GM18507 (cell line): ENCODE measurements around the gene SGSM2.

Experiments used
- DNase-seq: peaks from one replicate; pipeline ENCODE4 v3.0.0; 2011; ENCODE audit warnings: low read depth; ENCODE audit not compliant: insufficient read length; ENCODE audit errors: extremely low spot score
- FAIRE-seq: peaks from 2 replicates; lab custom pipeline; 2011; peaks lifted over from hg19 to GRCh38; lab: Jason Lieb, UNC

Gene SGSM2

GRCh38 chr17:2336215-2336851 is 968 bp upstream of the SGSM2 start, which contains the start of gene TSR1:
TSR1 (minus strand) TSS chr17:2336457; CDS start chr17:2336427, 30 bp downstream.
- peak; percentile 95 for FAIRE-seq

GRCh38 chr17:2337544-2338314 is 428 bp downstream of the SGSM2 start:
- DNase-seq: peak; percentile 36
- FAIRE-seq: peak; percentile 36

More at GRCh38 chr17:2336215-2336851, 968 bp upstream of the SGSM2 start, which contains the start of gene TSR1:
- peak; percentile 97 for DNase-seq

GRCh38 chr17:2338315-2338657 is 985 bp downstream of the SGSM2 start:
- no peak for DNase-seq
- FAIRE-seq: no peak

- DNase-seq (no peak), FAIRE-seq (no peak)
Measured at GRCh38 chr17:2343421-2343820, 6.1 kb downstream of the SGSM2 start.

DNA sequence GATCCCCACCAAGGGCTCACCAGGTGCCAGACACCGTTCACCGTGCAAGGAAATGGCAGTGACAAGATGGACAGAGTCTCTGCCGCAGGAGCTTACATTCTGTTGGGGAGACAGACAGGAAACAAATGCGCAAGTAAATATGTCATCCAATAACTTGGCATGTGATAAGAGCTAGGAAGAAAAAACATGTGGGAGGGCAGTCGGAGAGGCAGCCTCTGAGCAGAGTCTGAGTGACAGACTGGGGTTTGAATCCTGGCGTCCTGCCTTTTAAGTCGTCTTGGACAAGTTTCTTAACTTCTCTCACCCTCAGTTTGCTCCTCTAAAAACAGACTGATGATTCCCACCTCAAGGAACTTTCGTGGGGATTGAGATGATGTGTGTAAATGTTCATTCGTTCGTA is 7.2 kb downstream of the SGSM2 start:
- no peak for FAIRE-seq

GRCh38 chr17:2346475-2346874 is 9.2 kb downstream of the SGSM2 start:
- DNase-seq (no peak), FAIRE-seq (no peak)

More for the DNA sequence above, 7.2 kb downstream of the SGSM2 start:
- DNase-seq: no peak

DNA sequence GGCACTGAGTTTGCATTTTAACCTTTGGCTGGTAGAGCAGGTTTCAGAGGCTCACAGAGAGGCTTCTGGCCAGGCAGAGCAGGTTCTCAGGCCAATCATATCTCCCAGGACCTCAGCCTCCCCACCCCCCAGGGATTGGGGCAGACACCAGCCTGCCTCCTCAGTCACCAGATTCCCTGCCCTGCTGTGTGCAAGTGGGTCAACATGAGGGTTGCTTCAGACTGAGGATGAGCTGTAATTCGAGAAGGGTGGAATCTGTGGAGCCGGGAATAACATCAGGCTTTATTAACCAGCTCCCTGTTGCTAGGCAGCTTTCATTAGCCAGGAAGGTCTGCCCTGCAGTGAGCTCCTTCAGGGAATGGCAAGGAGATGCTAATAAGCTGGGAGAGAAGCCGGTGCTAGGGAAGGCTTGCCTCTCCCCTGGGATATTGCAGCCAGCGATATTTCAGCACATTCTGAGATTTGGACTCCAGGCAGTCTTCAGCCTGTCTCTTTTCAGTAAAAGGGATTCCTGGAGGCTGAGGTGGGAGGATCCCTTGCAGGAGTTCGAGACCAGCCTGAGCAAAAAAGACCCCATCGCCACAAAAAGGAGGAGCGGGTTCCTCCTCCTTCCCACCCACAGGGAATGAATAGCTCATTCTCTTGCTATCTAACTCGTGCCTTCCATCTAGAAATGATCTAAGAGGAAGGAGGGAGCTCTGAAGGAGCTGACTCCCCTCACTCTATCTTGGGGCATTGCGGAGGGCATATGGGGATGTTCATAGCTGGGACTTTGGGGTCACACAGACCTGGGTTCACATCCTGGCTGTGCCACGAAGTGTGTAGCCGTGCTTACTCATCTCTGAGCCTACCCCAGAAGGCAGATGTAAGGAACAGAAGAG is 10.7 kb downstream of the SGSM2 start:
- FAIRE-seq (no peak), DNase-seq (no peak)

GRCh38 chr17:2351269-2351668 is 14.0 kb downstream of the SGSM2 start:
- FAIRE-seq (no peak), DNase-seq (no peak)

GRCh38 chr17:2354311-2354710 is 17.0 kb downstream of the SGSM2 start:
- no peak for DNase-seq
- no peak for FAIRE-seq

DNA sequence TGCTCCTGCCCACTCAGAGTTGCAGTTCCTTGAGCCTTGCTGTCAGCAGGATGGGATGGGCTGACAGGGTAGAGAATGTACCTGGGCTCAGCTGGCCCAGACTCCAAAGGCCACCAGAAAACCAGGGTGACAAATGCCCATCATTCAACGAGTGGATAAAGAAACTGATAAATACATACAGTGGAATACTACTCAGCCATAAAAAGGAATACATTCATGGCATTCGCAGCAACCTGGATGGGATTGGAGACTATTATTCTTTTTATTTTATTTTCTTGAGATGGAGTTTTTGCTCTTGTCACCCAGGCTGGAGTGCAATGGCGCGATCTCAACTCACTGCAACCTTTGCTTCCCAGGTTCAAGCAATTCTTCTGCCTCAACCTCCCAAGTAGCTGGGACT is 19.9 kb downstream of the SGSM2 start:
- DNase-seq: no peak
- no peak for FAIRE-seq

DNA sequence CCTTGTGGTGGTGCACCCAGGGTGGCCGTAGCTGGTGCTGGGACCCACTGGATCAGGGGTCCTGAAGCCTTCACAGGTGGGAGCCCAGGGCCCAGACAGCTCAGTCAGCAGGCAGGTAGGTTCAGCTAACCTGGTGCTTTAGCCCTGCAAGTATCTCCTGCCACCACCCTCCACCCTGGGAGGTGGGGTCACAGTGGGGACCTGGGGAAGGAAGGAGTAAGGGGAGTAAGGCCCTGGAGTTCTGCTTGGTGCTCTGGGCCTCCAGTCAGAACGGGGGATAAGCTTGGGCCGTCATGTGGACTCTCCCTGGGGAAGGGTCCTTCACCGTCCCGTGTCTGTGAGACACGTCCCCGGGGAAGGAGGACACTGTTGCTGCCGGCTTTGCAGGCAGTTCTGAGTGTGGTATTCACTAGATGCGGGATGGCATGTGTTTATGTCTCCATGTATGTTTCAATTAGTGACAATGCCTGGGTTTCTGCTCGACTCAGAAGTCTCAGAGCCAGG is 20.7 kb downstream of the SGSM2 start:
- FAIRE-seq (no peak), DNase-seq (no peak)

GRCh38 chr17:2361010-2361760 is 23.9 kb downstream of the SGSM2 start:
- no peak for DNase-seq
- no peak for FAIRE-seq

DNA sequence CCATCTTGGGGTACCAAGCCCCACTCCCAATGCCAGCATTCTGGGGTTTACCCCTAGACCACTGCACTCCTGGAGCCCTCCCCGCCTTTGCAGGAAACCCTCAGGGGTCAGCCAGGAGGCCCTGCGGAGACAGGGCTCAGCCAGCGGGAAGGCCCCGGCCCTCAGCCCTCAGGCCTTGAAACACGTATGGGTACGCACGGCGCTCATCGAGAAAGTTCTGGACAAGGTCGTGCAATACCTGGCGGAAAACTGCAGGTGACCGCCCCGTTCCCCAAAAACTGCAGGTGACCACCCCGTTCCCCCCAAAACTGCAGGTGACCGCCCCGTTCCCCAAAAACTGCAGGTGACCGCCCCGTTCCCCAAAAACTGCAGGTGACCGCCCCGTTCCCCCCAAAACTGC is 24.7 kb downstream of the SGSM2 start:
- FAIRE-seq: no peak
- DNase-seq: no peak

DNA sequence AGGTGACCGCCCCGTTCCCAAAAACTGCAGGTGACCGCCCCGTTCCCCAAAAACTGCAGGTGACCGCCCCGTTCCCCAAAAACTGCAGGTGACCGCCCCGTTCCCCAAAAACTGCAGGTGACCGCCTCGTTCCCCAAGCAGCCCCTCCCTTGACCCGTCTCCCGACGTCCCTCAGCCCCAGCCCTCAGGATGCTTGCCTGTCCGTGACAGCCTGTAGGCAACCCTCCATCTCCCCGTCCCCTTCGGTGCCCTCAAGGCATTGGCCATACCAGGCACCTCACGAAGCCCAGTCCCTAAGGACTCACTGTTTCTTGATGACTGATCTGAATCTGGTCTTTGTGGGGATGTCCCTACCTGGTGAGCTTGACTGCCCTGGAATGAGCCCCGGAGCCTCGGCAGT is 25.1 kb downstream of the SGSM2 start:
- DNase-seq: no peak
- no peak for FAIRE-seq

DNA sequence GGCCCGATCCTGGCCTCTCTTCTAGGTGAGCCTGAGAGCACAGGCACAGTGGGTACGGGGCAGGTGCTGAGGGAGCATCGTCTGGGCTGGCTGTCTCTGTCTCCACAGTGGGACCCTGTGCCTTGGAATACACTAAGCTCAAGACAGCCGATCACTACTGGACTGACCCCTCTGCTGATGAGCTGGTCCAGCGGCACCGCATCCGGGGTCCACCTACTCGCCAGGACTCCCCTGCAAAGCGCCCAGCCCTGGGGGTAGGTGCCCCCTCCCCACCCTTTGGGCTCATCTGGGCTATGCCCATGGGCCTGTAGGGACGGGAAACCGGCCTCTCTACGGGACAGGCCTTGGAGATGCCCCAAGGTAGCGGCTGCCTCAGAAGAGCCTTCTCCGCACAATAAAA is 25.6 kb downstream of the SGSM2 start:
- FAIRE-seq (no peak), DNase-seq (no peak)

DNA sequence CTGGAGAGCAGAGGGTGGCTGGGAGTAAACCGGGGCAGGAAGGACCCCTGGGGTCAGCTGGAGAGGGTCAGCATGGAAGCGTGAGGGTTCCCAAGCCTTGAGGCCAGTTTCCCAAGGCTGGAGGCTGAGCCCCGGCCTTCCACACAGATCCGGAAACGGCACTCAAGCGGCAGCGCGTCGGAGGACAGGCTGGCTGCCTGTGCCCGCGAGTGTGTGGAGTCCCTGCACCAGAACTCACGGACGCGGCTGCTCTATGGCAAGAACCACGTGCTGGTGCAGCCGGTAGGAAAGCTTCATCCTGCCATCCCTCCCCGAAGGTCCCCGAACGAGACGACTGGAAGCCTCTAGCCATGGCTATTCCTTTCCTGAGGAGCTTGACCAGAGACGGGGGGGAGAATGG is 26.0 kb downstream of the SGSM2 start:
- FAIRE-seq (no peak), DNase-seq (no peak)

DNA sequence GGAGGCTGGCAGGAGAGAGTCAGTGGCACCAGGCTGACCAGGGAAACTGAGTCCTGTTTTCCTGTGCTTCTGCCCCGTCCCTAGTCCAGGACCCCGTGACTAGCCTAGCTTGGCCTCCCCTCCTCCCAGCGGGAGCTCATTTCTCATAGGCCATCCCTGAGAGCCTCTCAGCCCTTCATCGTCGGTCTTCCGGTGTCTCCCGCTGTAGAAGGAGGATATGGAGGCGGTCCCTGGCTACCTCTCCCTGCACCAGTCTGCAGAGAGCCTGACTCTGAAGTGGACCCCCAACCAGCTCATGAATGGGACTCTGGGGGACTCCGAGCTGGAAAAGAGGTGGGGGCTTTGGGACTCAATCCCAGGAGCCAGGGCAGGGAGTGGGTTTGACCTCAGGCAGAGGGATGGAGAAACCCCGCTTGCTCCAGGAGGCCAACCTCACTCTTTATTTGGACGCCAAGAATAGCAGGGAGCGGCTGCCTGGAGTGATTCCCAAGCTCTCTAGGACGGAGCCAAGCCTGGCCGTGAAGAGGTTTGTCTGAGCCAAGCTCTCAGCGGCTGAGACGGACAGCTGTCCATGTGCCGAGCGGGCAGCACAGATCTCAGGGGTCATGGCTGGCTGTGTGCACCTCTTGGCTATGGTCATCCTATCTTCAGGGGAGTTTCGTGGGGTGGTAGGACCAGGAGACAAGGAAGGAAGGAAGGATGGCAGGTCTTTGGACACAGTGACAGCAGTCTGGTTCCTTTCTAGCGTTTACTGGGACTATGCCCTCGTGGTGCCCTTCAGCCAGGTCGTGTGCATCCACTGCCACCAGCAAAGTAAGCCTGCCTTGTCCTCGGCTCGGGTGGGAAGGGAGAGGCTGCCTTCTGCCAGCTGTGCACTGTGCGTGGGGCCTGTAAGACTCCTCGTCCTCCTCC is 26.8 kb downstream of the SGSM2 start:
- FAIRE-seq (no peak), DNase-seq (no peak)

GRCh38 chr17:2364763-2365116 is 27.4 kb downstream of the SGSM2 start:
- FAIRE-seq (no peak), DNase-seq (no peak)
